Measurements from ENCODE around the gene SGMS1.

DNA sequence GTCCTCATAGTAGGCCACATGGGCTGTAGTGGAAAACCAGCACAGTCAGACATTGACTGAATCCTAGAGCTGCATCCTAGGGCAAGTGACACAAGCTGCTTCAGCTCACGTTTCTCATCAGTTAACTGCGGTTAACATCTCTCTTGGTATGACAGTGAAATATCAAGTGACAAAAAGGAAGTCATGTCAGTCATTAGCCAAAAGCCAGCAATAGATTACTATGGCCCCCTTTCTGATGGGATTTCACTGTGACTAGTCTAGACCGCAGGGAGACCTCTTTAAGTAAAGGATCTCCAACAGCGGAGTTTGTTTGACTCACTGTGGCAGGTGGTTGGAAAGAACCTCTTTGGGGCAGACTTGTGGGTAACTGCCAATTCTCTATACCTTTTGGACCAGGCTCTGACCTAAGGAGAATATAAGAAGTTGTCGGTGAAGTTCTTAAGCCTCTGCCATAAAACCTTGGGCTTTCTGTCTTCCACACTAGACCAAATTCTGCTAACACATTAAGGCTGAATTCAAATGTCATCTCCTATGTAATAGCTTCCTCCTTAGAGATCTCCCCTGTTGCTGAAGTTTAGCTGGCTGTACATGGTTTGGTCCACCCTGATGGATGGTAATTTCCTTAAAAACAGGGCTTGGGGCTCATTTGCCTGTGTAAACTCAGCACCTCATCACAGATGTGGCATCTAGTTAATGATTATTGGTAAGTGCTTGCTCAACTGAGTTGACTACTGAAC lies 115.3 kb downstream of the SGMS1 start:
- TF ChIP-seq, protein P1, sequence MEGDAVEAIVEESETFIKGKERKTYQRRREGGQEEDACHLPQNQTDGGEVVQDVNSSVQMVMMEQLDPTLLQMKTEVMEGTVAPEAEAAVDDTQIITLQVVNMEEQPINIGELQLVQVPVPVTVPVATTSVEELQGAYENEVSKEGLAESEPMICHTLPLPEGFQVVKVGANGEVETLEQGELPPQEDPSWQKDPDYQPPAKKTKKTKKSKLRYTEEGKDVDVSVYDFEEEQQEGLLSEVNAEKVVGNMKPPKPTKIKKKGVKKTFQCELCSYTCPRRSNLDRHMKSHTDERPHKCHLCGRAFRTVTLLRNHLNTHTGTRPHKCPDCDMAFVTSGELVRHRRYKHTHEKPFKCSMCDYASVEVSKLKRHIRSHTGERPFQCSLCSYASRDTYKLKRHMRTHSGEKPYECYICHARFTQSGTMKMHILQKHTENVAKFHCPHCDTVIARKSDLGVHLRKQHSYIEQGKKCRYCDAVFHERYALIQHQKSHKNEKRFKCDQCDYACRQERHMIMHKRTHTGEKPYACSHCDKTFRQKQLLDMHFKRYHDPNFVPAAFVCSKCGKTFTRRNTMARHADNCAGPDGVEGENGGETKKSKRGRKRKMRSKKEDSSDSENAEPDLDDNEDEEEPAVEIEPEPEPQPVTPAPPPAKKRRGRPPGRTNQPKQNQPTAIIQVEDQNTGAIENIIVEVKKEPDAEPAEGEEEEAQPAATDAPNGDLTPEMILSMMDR (IDR thresholded peaks at IDR 0.05) = no peak
- TF ChIP-seq POLR2A (IDR thresholded peaks at IDR 0.05) = no peak
